ENCODE data around the gene GKN2. TPM values are rescaled to one million over a fixed set of nuclear protein-coding genes. Genes with fewer than 3 reads are reported as not detected.

GKN2 gene
- total RNA-seq, 1 experiment from 2014 or later = not detected

GRCh38 chr2:68964282-68964681, 11.6 kb upstream of the GKN2 start:
- Mint-ChIP-seq H3K36me3 (no peaks in the 10 kb centered on the region), H3K4me1 (no peaks in the 10 kb centered on the region; the same call in 1 of the 2 replicates), H3K9me3 (no peaks in the 10 kb centered on the region), H3K27me3 (ENCODE audit: low read depth) (no peaks in the 10 kb centered on the region; the same call in 1 of the 2 replicates), H3K27ac (no peak overlapping the region), H3K4me3 (no peak overlapping the region)
- POLR2A ChIA-PET = no interaction called here
- DNase-seq (ENCODE audit: low spot score) (no peak), ATAC-seq (no peak)
- CTCF ChIA-PET = no interaction called here
- TF ChIP-seq SOX15 (CRISPR knock-in tag; IDR thresholded peaks at IDR 0.05) (no peak), CBFB (CRISPR knock-in tag; IDR thresholded peaks at IDR 0.05; ENCODE audit: low read depth) (no peak), TEAD4 (CRISPR knock-in tag; IDR thresholded peaks at IDR 0.05) (no peak), GRHL2 (CRISPR knock-in tag; IDR thresholded peaks at IDR 0.05; ENCODE audit: insufficient replicate concordance, severe bottlenecking) (no peak)

DNA sequence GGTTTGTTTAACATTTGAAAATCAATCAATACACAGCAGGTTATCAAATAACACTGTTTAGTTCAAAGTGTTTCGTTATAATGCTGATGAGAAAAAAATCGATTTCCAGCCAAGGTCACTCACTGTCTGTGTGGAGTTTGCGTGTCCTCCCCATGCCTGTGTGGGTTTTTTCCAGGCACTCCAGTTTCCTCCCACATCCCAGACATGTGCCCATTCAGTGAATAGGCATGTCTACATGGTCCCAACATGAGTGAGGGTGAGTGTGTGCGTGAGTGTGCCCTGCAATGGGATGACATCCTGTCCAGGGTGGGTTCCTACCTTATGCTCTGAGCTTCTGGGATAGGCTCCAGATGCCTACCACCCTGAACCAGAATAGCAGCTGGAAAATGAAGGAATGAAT, 8.7 kb upstream of the GKN2 start:
- ATAC-seq (no peak), DNase-seq (ENCODE audit: low spot score) (no peak)
- no peak overlapping the region for H3K27ac Mint-ChIP-seq
- POLR2A ChIA-PET = no interaction called here
- CTCF ChIA-PET = interaction anchor here (0.7 kb wide), 1 partner anchor 1787 kb away, joined by 3 read pairs; no protein-coding TSS in a partner anchor
- no peaks in the 10 kb centered on the region for H3K36me3 Mint-ChIP-seq
- H3K27me3 Mint-ChIP-seq (ENCODE audit: low read depth) = peaks cover 3% of the 10 kb centered on the region; the same call in 1 of the 2 replicates
- TF ChIP-seq MXD4 (CRISPR knock-in tag; IDR thresholded peaks at IDR 0.05; ENCODE audit: borderline replicate concordance) (no peak), CREB1 (CRISPR knock-in tag; IDR thresholded peaks at IDR 0.05) (no peak), NR2C2 (CRISPR knock-in tag; IDR thresholded peaks at IDR 0.05) (no peak), ZNF532 (CRISPR knock-in tag; IDR thresholded peaks at IDR 0.05; ENCODE audit: borderline replicate concordance) (no peak), ZNF396 (CRISPR knock-in tag; IDR thresholded peaks at IDR 0.05; ENCODE audit: borderline replicate concordance) (no peak), SP1 (CRISPR knock-in tag; conservative IDR thresholded peaks at IDR 0.05) (no peak), FOXP1 (CRISPR knock-in tag; IDR thresholded peaks at IDR 0.05; ENCODE audit: borderline replicate concordance) (no peak), ATF1 (CRISPR knock-in tag; IDR thresholded peaks at IDR 0.05) (no peak), TCF7 (CRISPR knock-in tag; IDR thresholded peaks at IDR 0.05; ENCODE audit: low read depth) (no peak), HMGXB4 (CRISPR knock-in tag; IDR thresholded peaks at IDR 0.05) (no peak), SOX15 (CRISPR knock-in tag; IDR thresholded peaks at IDR 0.05) (no peak), ZNF317 (CRISPR knock-in tag; IDR thresholded peaks at IDR 0.05; ENCODE audit: borderline replicate concordance, low read depth) (no peak), GABPB1 (CRISPR knock-in tag; IDR thresholded peaks at IDR 0.05) (no peak)
- TF ChIP-seq, protein P1, sequence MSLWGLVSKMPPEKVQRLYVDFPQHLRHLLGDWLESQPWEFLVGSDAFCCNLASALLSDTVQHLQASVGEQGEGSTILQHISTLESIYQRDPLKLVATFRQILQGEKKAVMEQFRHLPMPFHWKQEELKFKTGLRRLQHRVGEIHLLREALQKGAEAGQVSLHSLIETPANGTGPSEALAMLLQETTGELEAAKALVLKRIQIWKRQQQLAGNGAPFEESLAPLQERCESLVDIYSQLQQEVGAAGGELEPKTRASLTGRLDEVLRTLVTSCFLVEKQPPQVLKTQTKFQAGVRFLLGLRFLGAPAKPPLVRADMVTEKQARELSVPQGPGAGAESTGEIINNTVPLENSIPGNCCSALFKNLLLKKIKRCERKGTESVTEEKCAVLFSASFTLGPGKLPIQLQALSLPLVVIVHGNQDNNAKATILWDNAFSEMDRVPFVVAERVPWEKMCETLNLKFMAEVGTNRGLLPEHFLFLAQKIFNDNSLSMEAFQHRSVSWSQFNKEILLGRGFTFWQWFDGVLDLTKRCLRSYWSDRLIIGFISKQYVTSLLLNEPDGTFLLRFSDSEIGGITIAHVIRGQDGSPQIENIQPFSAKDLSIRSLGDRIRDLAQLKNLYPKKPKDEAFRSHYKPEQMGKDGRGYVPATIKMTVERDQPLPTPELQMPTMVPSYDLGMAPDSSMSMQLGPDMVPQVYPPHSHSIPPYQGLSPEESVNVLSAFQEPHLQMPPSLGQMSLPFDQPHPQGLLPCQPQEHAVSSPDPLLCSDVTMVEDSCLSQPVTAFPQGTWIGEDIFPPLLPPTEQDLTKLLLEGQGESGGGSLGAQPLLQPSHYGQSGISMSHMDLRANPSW (CRISPR knock-in tag; conservative IDR thresholded peaks at IDR 0.05; ENCODE audit: low read depth) = no peak
- H3K9me3 Mint-ChIP-seq = no peaks in the 10 kb centered on the region
- H3K4me1 Mint-ChIP-seq = no peaks in the 10 kb centered on the region; the same call in 1 of the 2 replicates
- H3K4me3 Mint-ChIP-seq = no peak overlapping the region

Data from WTC11 (cell line).